GM20000 (cell line): ENCODE measurements around the gene INVS.

ENCODE experiments used
- DNase-seq: peaks from one replicate; pipeline ENCODE4 v3.0.0; 2012; ENCODE audit warnings: low spot score
- CTCF ChIP-seq: IDR thresholded peaks from 2 replicates; pipeline ENCODE4 v1.5.1; 2012; ENCODE audit warnings: mild to moderate bottlenecking, control low read depth; ENCODE audit errors: extremely low read depth, missing control alignments

The INVS gene

GRCh38 chr9:100112677-100113336 is 13.8 kb downstream of the INVS start:
- TF ChIP-seq CTCF = no peak
- DNase-seq = no peak

GRCh38 chr9:100117316-100117715 is 18.3 kb downstream of the INVS start:
- TF ChIP-seq CTCF = no peak
- no peak for DNase-seq

GRCh38 chr9:100120286-100120685 is 21.2 kb downstream of the INVS start:
- no peak for TF ChIP-seq CTCF
- DNase-seq = no peak

- TF ChIP-seq CTCF = no peak
- no peak for DNase-seq
These were observed 26.2 kb downstream of the INVS start for GRCh38 chr9:100125236-100125635.

GRCh38 chr9:100125910-100126309 is 26.9 kb downstream of the INVS start:
- no peak for TF ChIP-seq CTCF
- DNase-seq = no peak

GRCh38 chr9:100126423-100126822 is 27.4 kb downstream of the INVS start:
- TF ChIP-seq CTCF = no peak
- DNase-seq = no peak

GRCh38 chr9:100129772-100130171 is 30.7 kb downstream of the INVS start:
- no peak for TF ChIP-seq CTCF
- no peak for DNase-seq
